Esophagus muscularis mucosa (tissue), 4 donors: ENCODE results near the gene NUP93. TPM values are rescaled to one million over a fixed set of nuclear protein-coding genes. Genes with fewer than 3 reads are reported as not detected.

Experiments
- DNase-seq: peaks from one replicate; pipeline ENCODE4 v3.0.0-alpha.2; 2017; ENCODE audit errors: extremely low spot score
- H3K27ac ChIP-seq, 4 donors: fragments of 200-600 bp; sonication (generic); replicated peaks in 1 of 4; 1 replicate in 3 of 4; 2 replicates in 1 of 4; pipeline ENCODE4 v1.5.1; 2016 to 2019; ENCODE audit warnings: mild to moderate bottlenecking in 1 of 4
- H3K27me3 ChIP-seq, 4 donors: fragments of 200-600 bp; sonication (generic); one replicate each; pipeline versions ENCODE4 v1.5.1 to v1.6.0; 2016 to 2019
- H3K36me3 ChIP-seq, 4 donors: fragments of 200-600 bp; sonication (generic); one replicate each; pipeline ENCODE4 v1.5.1; 2016 to 2019
- H3K4me1 ChIP-seq, 4 donors: fragments of 200-600 bp; sonication (generic); one replicate each; pipeline ENCODE4 v1.5.1; 2016 to 2019
- H3K4me3 ChIP-seq, 4 donors: fragments of 200-600 bp; sonication (generic); 1 replicate in 2 of 4; 2 replicates in 2 of 4; pipeline ENCODE4 v1.5.1; 2016 to 2019; ENCODE audit warnings: mild to moderate bottlenecking in 4 of 4, moderate library complexity in 1 of 4
- H3K9me3 ChIP-seq, 4 donors: fragments of 200-600 bp; sonication (generic); 1 replicate in 3 of 4; 2 replicates in 1 of 4; pipeline ENCODE4 v1.5.1; 2016 to 2019
- CTCF ChIP-seq, 3 experiments: fragments of 200-600 bp in 2 of 3; fragments of 450-650 bp in 1 of 3; sonication (generic) in 2 of 3; IDR thresholded peaks; one replicate each; pipeline ENCODE4 v1.5.1; 2017 to 2019; ENCODE audit warnings: antibody characterized with exemption in 3 of 3, mild to moderate bottlenecking in 2 of 3, moderate library complexity in 1 of 3
- EP300 ChIP-seq: sonication (generic); formaldehyde crosslinking; IDR thresholded peaks from one replicate; pipeline ENCODE4 v1.6.1; 2017; ENCODE audit warnings: antibody characterized with exemption
- POLR2A ChIP-seq: fragments of 450-650 bp; IDR thresholded peaks from one replicate; pipeline ENCODE4 v1.6.1; 2017; ENCODE audit warnings: antibody characterized with exemption, moderate library complexity, mild to moderate bottlenecking, low read depth
- POLR2AphosphoS5 ChIP-seq, 2 donors: sonication (generic); formaldehyde crosslinking; IDR thresholded peaks; one replicate each; pipeline ENCODE4 v1.6.1; 2017; ENCODE audit warnings: antibody characterized with exemption in 2 of 2
- WGBS: methylation state at CpG from one replicate; pipeline ENCODE4 v1.1.5; 2018; 5-methylcytosine and 5-hydroxymethylcytosine counted together
- intact Hi-C: fragments of 100-400 bp; cut with DNase I; formaldehyde crosslinking; loops from one replicate; pipeline ENCODE4 v1.15.1; 2023
- total RNA-seq, 4 donors: library from RNA; depleted of rRNA; stranded (reverse); fragments of >200 nt; gene quantifications; one replicate each; pipeline versions ENCODE4 v1.1.0 to v1.2.1, GENCODE V29; 2016

NUP93 gene
- total RNA-seq, 4 donors from 2014 or later = 34.0 to 47.5 (median 36.5) TPM

DNA sequence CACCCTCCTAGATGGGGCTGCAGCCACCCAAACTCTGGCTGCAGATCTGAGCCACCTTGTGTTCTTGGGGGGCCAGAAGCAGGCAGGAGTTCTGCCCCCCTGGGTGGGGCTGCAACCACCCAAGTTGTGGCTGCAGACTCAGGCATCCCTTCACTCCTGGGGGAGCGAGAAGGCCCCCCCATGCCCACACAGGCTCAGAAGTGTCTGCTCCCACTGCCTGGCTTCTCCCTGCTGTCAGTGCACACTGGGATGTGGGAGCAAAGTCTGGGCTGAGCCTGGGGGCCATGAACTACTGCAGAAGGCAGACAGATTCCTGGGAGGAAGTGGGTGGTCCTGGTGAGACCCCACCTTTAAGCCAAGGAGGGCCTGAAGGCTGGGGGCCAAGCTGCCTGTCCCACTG lies 34.7 kb upstream of the NUP93 start:
- Histone ChIP-seq H3K36me3 (no peaks in the 10 kb centered on the region), H3K4me1 (no peaks in the 10 kb centered on the region), H3K27ac (no peak overlapping the region), H3K27me3 (no peaks in the 10 kb centered on the region), H3K4me3 (no peak overlapping the region), H3K9me3 (peaks cover 0 to 3% (median 0%) of the 10 kb centered on the region in 4 donors)
- WGBS = 60% methylated on average over 1 of the region's 1 CpG
- no peak for DNase-seq
- intact Hi-C loops = no loop called here
- TF ChIP-seq POLR2AphosphoS5 (IDR thresholded peaks at IDR 0.05) (no peak), CTCF (IDR thresholded peaks at IDR 0.05) (no peak), EP300 (no peak), POLR2A (no peak)

GRCh38 chr16:56697456-56698155 lies 32.3 kb upstream of the NUP93 start:
- Histone ChIP-seq H3K27me3 (no peaks in the 10 kb centered on the region), H3K27ac (no peak overlapping the region), H3K9me3 (peaks cover 0 to 3% (median 0%) of the 10 kb centered on the region in 4 donors), H3K4me3 (no peak overlapping the region), H3K36me3 (no peaks in the 10 kb centered on the region), H3K4me1 (peaks cover 3 to 10% (median 6%) of the 10 kb centered on the region in 4 donors)
- TF ChIP-seq POLR2A = no peak
- TF ChIP-seq EP300 = no peak
- TF ChIP-seq CTCF (IDR thresholded peaks at IDR 0.05) = no peak
- TF ChIP-seq POLR2AphosphoS5 (IDR thresholded peaks at IDR 0.05) = no peak
- WGBS = 80% methylated on average over 4 of the region's 5 CpGs
- intact Hi-C loops = no loop called here
- DNase-seq = no peak

DNA sequence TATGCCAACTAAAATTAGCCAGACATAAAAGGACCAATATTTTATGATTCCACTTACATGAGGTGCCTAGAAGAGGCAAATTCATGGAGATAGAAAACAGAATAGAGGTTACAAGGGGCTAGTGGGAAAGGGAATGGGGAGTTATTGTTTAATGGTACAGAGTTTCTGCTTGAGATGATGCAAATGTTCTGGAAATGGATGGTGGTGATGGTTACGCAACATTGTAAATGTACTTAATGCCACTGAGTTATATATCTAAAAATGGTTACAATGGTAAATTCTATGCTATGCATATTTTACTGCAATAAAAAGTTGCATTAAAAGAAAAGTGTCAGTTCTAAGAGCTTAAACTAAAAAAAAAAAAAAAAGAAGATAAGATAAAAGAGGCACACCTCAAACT lies 29.7 kb upstream of the NUP93 start:
- Histone ChIP-seq H3K4me3 (no peak overlapping the region), H3K27me3 (no peaks in the 10 kb centered on the region), H3K36me3 (no peaks in the 10 kb centered on the region), H3K4me1 (peaks cover 3 to 10% (median 6%) of the 10 kb centered on the region in 4 donors), H3K27ac (no peak overlapping the region), H3K9me3 (peaks cover 0 to 3% (median 0%) of the 10 kb centered on the region in 4 donors)
- DNase-seq = no peak
- intact Hi-C loops = loop anchor here (5.0 kb wide), 1 partner anchor 183 kb away; no protein-coding TSS in a partner anchor
- 3% methylated on average over 1 of the region's 1 CpG for WGBS
- TF ChIP-seq EP300 (no peak), CTCF (IDR thresholded peaks at IDR 0.05) (no peak), POLR2AphosphoS5 (IDR thresholded peaks at IDR 0.05) (no peak), POLR2A (no peak)

- Histone ChIP-seq H3K9me3 (peaks cover 0 to 3% (median 0%) of the 10 kb centered on the region in 4 donors), H3K4me1 (peaks cover 3 to 10% (median 6%) of the 10 kb centered on the region in 4 donors), H3K27me3 (no peaks in the 10 kb centered on the region), H3K4me3 (no peak overlapping the region), H3K36me3 (no peaks in the 10 kb centered on the region), H3K27ac (no peak overlapping the region)
- 96% methylated on average over 1 of the region's 1 CpG for WGBS
- intact Hi-C loops = loop anchor here (5.0 kb wide), 1 partner anchor 183 kb away; no protein-coding TSS in a partner anchor
- TF ChIP-seq CTCF (IDR thresholded peaks at IDR 0.05) (no peak), POLR2AphosphoS5 (IDR thresholded peaks at IDR 0.05) (no peak), POLR2A (no peak), EP300 (no peak)
- DNase-seq = no peak
These were observed 29.3 kb upstream of the NUP93 start for GRCh38 chr16:56700631-56701030.
